Brain microvascular endothelial cell (primary cell): ENCODE results near the gene CEMP1.

ENCODE experiments used
- DNase-seq: peaks from one replicate; pipeline ENCODE4 v3.0.0-alpha.2; 2020
- H3K27ac ChIP-seq: fragments of 250-450 bp; sonication (Bioruptor Pico); 2 replicates; pipeline ENCODE4 v1.5.1; 2020; ENCODE audit warnings: mild to moderate bottlenecking, moderate library complexity
- H3K27me3 ChIP-seq: fragments of 250-450 bp; sonication (Bioruptor Pico); replicated peaks from 2 replicates; pipeline ENCODE4 v1.5.1; 2020; ENCODE audit warnings: mild to moderate bottlenecking
- H3K36me3 ChIP-seq: fragments of 250-450 bp; sonication (Bioruptor Pico); replicated peaks from 2 replicates; pipeline ENCODE4 v1.5.1; 2020; ENCODE audit warnings: mild to moderate bottlenecking
- H3K4me3 ChIP-seq: 2 replicates; pipeline ENCODE4 v1.5.1; 2011; ENCODE audit warnings: low read depth, mild to moderate bottlenecking, control low read depth, low read length, moderate library complexity
- in situ Hi-C: cut with HindIII; loops from 2 replicates; pipeline ENCODE4 v1.10.0; 2017; ENCODE audit warnings: low sequenced_read_pairs, low pct_ligation_motif_present
- TF ChIP-seq, protein P1 (sequence below): IDR thresholded peaks from 2 replicates; pipeline ENCODE4 v1.5.1; 2011; ENCODE audit warnings: low read depth, mild to moderate bottlenecking, moderate library complexity, low read length, control low read depth, inconsistent platforms; ENCODE audit errors: missing control alignments

The CEMP1 gene

DNA sequence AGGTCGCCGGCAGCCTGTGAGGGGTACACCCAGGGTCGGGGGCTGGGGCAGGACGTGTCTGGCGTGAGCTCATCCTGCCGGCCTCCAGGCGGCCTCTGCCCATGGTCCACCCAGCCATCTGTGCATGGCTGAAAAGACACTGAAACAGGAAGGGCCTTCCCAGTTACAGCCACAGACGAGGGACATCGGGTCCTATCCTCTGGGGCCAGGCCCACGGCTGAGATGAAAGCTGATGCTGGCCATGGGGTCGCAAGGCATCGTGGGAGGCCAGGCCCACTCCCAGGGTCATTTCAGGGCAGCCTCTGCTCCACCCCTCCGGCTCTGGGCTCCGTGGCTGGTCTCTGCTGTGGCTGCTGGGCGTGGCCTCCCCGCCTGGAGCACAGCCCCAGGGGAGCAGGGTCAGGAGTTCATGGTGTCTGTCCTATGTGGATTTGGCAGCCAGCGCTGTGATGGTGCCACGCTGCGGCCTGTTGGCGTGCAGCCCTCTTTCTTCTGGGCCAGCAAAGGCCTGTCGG lies 34.0 kb downstream of the CEMP1 start:
- Histone ChIP-seq H3K36me3 (peaks cover 14% of the 10 kb centered on the region), H3K27me3 (no peaks in the 10 kb centered on the region), H3K4me3 (no peak overlapping the region), H3K27ac (no peak overlapping the region)
- in situ Hi-C loops = no loop called here
- no peak for DNase-seq
- TF ChIP-seq, protein P1, sequence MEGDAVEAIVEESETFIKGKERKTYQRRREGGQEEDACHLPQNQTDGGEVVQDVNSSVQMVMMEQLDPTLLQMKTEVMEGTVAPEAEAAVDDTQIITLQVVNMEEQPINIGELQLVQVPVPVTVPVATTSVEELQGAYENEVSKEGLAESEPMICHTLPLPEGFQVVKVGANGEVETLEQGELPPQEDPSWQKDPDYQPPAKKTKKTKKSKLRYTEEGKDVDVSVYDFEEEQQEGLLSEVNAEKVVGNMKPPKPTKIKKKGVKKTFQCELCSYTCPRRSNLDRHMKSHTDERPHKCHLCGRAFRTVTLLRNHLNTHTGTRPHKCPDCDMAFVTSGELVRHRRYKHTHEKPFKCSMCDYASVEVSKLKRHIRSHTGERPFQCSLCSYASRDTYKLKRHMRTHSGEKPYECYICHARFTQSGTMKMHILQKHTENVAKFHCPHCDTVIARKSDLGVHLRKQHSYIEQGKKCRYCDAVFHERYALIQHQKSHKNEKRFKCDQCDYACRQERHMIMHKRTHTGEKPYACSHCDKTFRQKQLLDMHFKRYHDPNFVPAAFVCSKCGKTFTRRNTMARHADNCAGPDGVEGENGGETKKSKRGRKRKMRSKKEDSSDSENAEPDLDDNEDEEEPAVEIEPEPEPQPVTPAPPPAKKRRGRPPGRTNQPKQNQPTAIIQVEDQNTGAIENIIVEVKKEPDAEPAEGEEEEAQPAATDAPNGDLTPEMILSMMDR = no peak

DNA sequence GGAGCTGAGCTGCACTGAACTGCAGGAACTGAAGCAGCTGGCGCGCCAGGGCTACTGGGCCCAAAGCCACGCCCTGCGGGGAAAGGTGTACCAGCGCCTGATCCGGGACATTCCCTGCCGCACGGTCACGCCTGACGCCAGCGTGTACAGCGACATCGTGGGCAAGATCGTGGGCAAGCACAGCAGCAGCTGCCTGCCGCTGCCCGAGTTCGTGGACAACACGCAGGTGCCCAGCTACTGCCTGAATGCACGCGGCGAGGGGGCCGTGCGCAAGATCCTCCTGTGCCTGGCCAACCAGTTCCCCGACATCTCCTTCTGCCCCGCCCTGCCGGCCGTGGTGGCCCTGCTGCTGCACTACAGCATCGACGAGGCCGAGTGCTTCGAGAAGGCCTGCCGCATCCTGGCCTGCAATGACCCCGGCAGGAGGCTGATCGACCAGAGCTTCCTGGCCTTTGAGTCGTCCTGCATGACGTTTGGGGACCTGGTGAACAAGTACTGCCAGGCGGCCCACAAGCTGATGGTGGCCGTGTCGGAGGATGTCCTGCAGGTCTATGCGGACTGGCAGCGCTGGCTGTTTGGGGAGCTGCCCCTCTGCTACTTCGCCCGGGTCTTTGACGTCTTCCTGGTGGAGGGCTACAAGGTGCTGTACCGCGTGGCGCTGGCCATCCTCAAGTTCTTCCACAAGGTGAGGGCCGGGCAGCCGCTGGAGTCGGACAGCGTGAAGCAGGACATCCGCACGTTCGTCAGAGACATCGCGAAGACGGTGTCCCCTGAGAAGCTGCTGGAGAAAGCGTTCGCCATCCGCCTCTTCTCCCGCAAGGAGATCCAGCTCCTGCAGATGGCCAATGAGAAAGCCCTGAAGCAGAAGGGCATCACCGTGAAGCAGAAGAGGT lies 34.7 kb downstream of the CEMP1 start:
- DNase-seq = no peak
- in situ Hi-C loops = no loop called here
- TF ChIP-seq, protein P1 = no peak
- Histone ChIP-seq H3K4me3 (no peak overlapping the region), H3K36me3 (peaks cover 14% of the 10 kb centered on the region), H3K27me3 (no peaks in the 10 kb centered on the region), H3K27ac (no peak overlapping the region)

GRCh38 chr16:2495041-2495440 lies 36.2 kb downstream of the CEMP1 start:
- no peak overlapping the region for H3K27ac ChIP-seq
- no peak overlapping the region for H3K4me3 ChIP-seq

DNA sequence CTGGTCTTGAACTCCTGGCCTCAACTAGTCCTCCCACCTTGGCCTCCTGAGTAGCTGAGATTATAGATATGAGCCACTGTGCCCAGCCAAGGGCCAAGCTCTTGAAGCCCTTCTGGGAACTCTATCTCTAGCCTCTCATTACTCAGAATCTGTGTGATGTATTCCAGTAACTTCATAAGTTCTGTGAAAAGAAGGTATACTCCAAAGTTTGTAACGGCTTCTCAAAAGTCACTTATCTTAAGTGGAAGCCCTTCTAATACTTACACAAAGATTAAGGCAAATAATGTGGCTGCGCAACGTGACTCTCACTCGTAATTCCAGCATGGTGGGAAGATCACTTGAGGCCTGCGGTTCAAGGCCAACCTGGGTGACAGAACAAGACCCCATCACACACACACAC lies 36.6 kb downstream of the CEMP1 start:
- Histone ChIP-seq H3K27me3 (no peaks in the 10 kb centered on the region), H3K36me3 (peaks cover 8% of the 10 kb centered on the region), H3K27ac (no peak overlapping the region), H3K4me3 (no peak overlapping the region)
- in situ Hi-C loops = no loop called here
- DNase-seq = no peak
- TF ChIP-seq, protein P1 = no peak

More at GRCh38 chr16:2495041-2495440, 36.2 kb downstream of the CEMP1 start:
- in situ Hi-C loops = no loop called here
- H3K27me3 ChIP-seq = no peaks in the 10 kb centered on the region
- no peak for DNase-seq
- peaks cover 8% of the 10 kb centered on the region for H3K36me3 ChIP-seq
- TF ChIP-seq, protein P1 = no peak

GRCh38 chr16:2493605-2494004 lies 37.6 kb downstream of the CEMP1 start:
- DNase-seq = no peak
- in situ Hi-C loops = no loop called here
- no peak overlapping the region for H3K4me3 ChIP-seq
- TF ChIP-seq, protein P1 = no peak
- peaks cover 8% of the 10 kb centered on the region for H3K36me3 ChIP-seq
- no peaks in the 10 kb centered on the region for H3K27me3 ChIP-seq
- H3K27ac ChIP-seq = no peak overlapping the region
